Astrocyte (in vitro differentiated cells and primary cell): ENCODE measurements around the gene ZNF2. TPM values are rescaled to one million over a fixed set of nuclear protein-coding genes. Genes with fewer than 3 reads are reported as not detected.

ENCODE experiments used
- DNase-seq: peaks from one replicate; pipeline ENCODE4 v3.0.0-alpha.2; 2010; ENCODE audit warnings: low read depth
- FAIRE-seq: peaks from 2 replicates; lab custom pipeline; 2011; peaks lifted over from hg19 to GRCh38; lab: Jason Lieb, UNC
- H2AFZ ChIP-seq: 2 replicates; pipeline ENCODE4 v1.6.0; 2012; ENCODE audit warnings: low read depth, low read length, inconsistent platforms
- H3K27ac ChIP-seq: 2 replicates; pipeline ENCODE4 v1.5.1; 2011; ENCODE audit warnings: low read depth, low read length, inconsistent platforms
- H3K27me3 ChIP-seq: 2 replicates; pipeline ENCODE4 v1.6.0; 2011; ENCODE audit warnings: low read length, inconsistent platforms; ENCODE audit not compliant: insufficient read depth
- H3K36me3 ChIP-seq: 2 replicates; pipeline ENCODE4 v1.5.1; 2011; ENCODE audit warnings: low read length, inconsistent platforms; ENCODE audit not compliant: insufficient read depth
- H3K4me1 ChIP-seq: 2 replicates; pipeline ENCODE4 v1.5.1; 2011; ENCODE audit warnings: low read length, inconsistent platforms; ENCODE audit not compliant: insufficient read depth
- H3K4me2 ChIP-seq: 2 replicates; pipeline ENCODE4 v1.6.0; 2012; ENCODE audit warnings: low read length, inconsistent platforms
- H3K4me3 ChIP-seq: 2 replicates; pipeline ENCODE4 v1.5.1; 2011; ENCODE audit warnings: low read depth, mild to moderate bottlenecking, low read length, inconsistent platforms; ENCODE audit not compliant: insufficient read depth
- H3K79me2 ChIP-seq: 2 replicates; pipeline ENCODE4 v1.6.0; 2012; ENCODE audit warnings: mild to moderate bottlenecking, low read length, inconsistent platforms; ENCODE audit not compliant: insufficient read depth
- H3K9ac ChIP-seq: 2 replicates; pipeline ENCODE4 v1.6.0; 2012; ENCODE audit warnings: mild to moderate bottlenecking, low read length, inconsistent platforms
- H3K9me3 ChIP-seq: 2 replicates; pipeline ENCODE4 v1.5.1; 2012; ENCODE audit warnings: low read depth, mild to moderate bottlenecking, low read length, inconsistent platforms; ENCODE audit not compliant: insufficient read depth
- H4K20me1 ChIP-seq: 2 replicates; pipeline ENCODE4 v1.6.0; 2012; ENCODE audit warnings: low read length, inconsistent platforms; ENCODE audit not compliant: insufficient read depth
- H3K27ac Mint-ChIP-seq: one replicate; pipeline ENCODE4 v1.8.0; 2021; ENCODE audit warnings: mild to moderate bottlenecking, mixed read lengths; ENCODE audit not compliant: unreplicated experiment
- H3K27me3 Mint-ChIP-seq: one replicate; pipeline ENCODE4 v1.8.0; 2021; ENCODE audit warnings: low read depth, mixed read lengths; ENCODE audit not compliant: unreplicated experiment
- H3K36me3 Mint-ChIP-seq: one replicate; pipeline ENCODE4 v1.8.0; 2021; ENCODE audit warnings: low read depth, mixed read lengths; ENCODE audit not compliant: unreplicated experiment
- H3K4me1 Mint-ChIP-seq: one replicate; pipeline ENCODE4 v1.8.0; 2021; ENCODE audit warnings: low read depth, mixed read lengths; ENCODE audit not compliant: unreplicated experiment
- H3K4me3 Mint-ChIP-seq: one replicate; pipeline ENCODE4 v1.8.0; 2021; ENCODE audit warnings: mild to moderate bottlenecking, moderate library complexity, mixed read lengths; ENCODE audit not compliant: unreplicated experiment
- H3K9me3 Mint-ChIP-seq: one replicate; pipeline ENCODE4 v1.8.0; 2021; ENCODE audit warnings: mild to moderate bottlenecking, mixed read lengths; ENCODE audit not compliant: unreplicated experiment
- EZH2 ChIP-seq: IDR thresholded peaks from 2 replicates; pipeline ENCODE4 v1.6.1; 2012; ENCODE audit warnings: mild to moderate bottlenecking, low read length, inconsistent platforms; ENCODE audit not compliant: insufficient read depth
- total RNA-seq: library from RNA; stranded (reverse); gene quantifications from 2 replicates; pipeline ENCODE4 v1.2.1, GENCODE V29; 2021
- TF ChIP-seq, protein P1 (sequence below): IDR thresholded peaks from 2 replicates; pipeline ENCODE4 v1.5.1; 2011; ENCODE audit warnings: low read depth, mild to moderate bottlenecking, inconsistent platforms, low read length, moderate library complexity; ENCODE audit not compliant: insufficient read depth

The ZNF2 gene
- total RNA-seq, 1 donor from 2014 or later = 4.1 TPM

DNA sequence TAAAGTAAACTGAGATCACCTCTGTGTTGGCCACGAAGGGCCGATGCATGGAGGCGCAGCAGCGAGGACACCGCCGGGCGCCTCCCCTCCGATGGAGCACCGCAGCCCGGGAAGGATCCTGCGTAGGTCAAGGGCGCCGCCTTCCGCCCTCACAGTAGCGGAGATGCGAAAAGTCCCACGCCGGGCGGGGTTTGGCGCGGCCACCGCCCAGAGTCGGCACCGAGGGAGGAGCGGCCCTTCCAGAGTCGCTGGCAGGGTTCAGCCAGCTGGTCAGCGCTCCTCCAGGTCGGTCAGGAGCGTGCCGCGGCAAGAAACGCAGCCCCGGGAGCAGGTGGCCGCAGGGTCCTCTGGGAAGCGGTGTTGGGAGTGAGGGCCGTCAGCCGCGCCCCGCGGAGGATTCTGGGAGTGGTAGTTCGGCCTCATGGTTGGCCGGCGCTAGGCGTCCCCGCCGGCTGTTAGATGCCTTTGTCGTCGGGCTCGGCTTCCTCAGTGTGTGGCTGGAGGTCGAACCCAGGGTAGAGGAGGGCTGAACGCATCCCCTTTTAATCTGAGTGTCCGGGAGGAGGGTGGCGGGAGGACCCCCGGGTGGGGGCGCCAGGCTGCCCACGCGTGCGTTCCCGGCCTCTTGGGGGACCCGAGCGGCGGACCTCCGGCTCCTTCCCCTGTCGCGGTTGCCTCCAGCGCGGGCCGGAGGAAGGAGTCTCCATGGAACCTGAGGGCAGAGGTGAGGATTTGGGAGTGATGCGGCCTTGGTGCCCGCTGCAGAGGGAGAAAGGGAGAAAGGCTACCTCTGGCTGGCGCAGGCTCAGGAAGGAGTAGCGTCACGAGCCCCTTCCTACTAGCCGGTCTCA is 41.7 kb downstream of the ZNF2 start, which contains the start of gene ZNF892:
Gene ZNF892 (plus strand): TSS at position 411 of the 851 bp plus-strand sequence. CDS start 295 bp downstream, at position 706.
- Mint-ChIP-seq H3K9me3 (peaks cover 40% of the 10 kb centered on the region), H3K27me3 (no peaks in the 10 kb centered on the region), H3K27ac (peak within 1 kb of the TSS; percentile 78), H3K4me1 (peaks cover 4% of the 10 kb centered on the region), H3K4me3 (peak within 1 kb of the TSS; percentile 95), H3K36me3 (peaks cover 42% of the 10 kb centered on the region)
- Histone ChIP-seq H3K4me1 (no peaks in the 10 kb centered on the region), H3K79me2 (no peaks in the 10 kb centered on the region), H3K9me3 (peaks cover 16% of the 10 kb centered on the region), H3K27me3 (no peaks in the 10 kb centered on the region), H3K4me3 (peak within 1 kb of the TSS; percentile 74), H3K27ac (peak within 1 kb of the TSS; percentile 48), H3K36me3 (peaks cover 10% of the 10 kb centered on the region), H4K20me1 (no peaks in the 10 kb centered on the region), H3K4me2 (peak within 1 kb of the TSS; percentile 91), H3K9ac (peak within 1 kb of the TSS; percentile 80), H2AFZ (peak within 1 kb of the TSS; percentile 95)
- FAIRE-seq = no peak
- peak; percentile 83 for DNase-seq
- TF ChIP-seq EZH2 = no peak
- TF ChIP-seq, protein P1, sequence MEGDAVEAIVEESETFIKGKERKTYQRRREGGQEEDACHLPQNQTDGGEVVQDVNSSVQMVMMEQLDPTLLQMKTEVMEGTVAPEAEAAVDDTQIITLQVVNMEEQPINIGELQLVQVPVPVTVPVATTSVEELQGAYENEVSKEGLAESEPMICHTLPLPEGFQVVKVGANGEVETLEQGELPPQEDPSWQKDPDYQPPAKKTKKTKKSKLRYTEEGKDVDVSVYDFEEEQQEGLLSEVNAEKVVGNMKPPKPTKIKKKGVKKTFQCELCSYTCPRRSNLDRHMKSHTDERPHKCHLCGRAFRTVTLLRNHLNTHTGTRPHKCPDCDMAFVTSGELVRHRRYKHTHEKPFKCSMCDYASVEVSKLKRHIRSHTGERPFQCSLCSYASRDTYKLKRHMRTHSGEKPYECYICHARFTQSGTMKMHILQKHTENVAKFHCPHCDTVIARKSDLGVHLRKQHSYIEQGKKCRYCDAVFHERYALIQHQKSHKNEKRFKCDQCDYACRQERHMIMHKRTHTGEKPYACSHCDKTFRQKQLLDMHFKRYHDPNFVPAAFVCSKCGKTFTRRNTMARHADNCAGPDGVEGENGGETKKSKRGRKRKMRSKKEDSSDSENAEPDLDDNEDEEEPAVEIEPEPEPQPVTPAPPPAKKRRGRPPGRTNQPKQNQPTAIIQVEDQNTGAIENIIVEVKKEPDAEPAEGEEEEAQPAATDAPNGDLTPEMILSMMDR = no peak

DNA sequence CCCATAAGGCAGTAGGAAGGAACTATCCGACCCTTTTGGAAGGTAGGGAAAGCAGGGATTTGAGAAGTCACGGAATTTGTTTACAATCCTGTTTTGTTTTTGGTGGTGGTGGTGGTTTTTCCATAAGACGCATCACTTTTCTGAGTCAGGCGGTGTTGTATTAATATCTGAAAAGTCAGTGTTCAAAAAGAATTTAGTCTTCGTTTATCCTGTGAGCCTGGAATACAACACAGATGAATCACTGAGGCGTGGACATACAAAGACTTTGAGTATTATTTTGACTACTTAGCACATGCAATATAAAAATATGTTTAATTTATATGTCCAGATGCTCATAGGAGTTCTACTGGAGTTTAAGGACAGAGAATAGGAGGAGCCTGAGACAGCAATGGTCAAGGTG is 42.5 kb downstream of the ZNF2 start:
- H3K9ac ChIP-seq = peak overlapping the region; percentile 80
- FAIRE-seq (no peak), DNase-seq (peak; percentile 34)
- H3K27me3 Mint-ChIP-seq = no peaks in the 10 kb centered on the region
- H4K20me1 ChIP-seq = no peaks in the 10 kb centered on the region
- TF ChIP-seq, protein P1 = no peak
- no peak for TF ChIP-seq EZH2
- H3K36me3 ChIP-seq = peaks cover 10% of the 10 kb centered on the region
- no peak overlapping the region for H3K27ac ChIP-seq
- peak overlapping the region; percentile 74 for H3K4me3 ChIP-seq
- no peaks in the 10 kb centered on the region for H3K4me1 ChIP-seq
- H3K4me1 Mint-ChIP-seq = peaks cover 4% of the 10 kb centered on the region
- no peaks in the 10 kb centered on the region for H3K27me3 ChIP-seq
- peak overlapping the region; percentile 95 for H3K4me3 Mint-ChIP-seq
- no peaks in the 10 kb centered on the region for H3K79me2 ChIP-seq
- peak overlapping the region; percentile 91 for H3K4me2 ChIP-seq
- no peak overlapping the region for H3K27ac Mint-ChIP-seq
- H2AFZ ChIP-seq = peak overlapping the region; percentile 95
- H3K9me3 Mint-ChIP-seq = peaks cover 45% of the 10 kb centered on the region
- peaks cover 21% of the 10 kb centered on the region for H3K9me3 ChIP-seq
- peaks cover 49% of the 10 kb centered on the region for H3K36me3 Mint-ChIP-seq
